Measurements from ENCODE around the gene MEGF8. TPM values are rescaled to one million over a fixed set of nuclear protein-coding genes. Genes with fewer than 3 reads are reported as not detected.

Gene MEGF8
- total RNA-seq, 1 experiment from 2014 or later: 7.8 TPM

- DNase-seq (ENCODE audit: extremely low read depth, low read depth): no peak
These were observed 25.8 kb downstream of the MEGF8 start for GRCh38 chr19:42351079-42351735.

GRCh38 chr19:42352301-42353259 lies 27.1 kb downstream of the MEGF8 start:
- DNase-seq (ENCODE audit: extremely low read depth, low read depth): no peak

GRCh38 chr19:42353341-42354015 lies 28.0 kb downstream of the MEGF8 start:
- DNase-seq (ENCODE audit: extremely low read depth, low read depth): no peak

GRCh38 chr19:42355896-42356295 lies 30.5 kb downstream of the MEGF8 start:
- no peak for DNase-seq (ENCODE audit: extremely low read depth, low read depth)

- no peak for DNase-seq (ENCODE audit: extremely low read depth, low read depth)
These were observed 31.3 kb downstream of the MEGF8 start for GRCh38 chr19:42356686-42357085.

- DNase-seq (ENCODE audit: extremely low read depth, low read depth): no peak
These were observed 31.9 kb downstream of the MEGF8 start for GRCh38 chr19:42357290-42357689.

GRCh38 chr19:42360787-42361544 lies 35.5 kb downstream of the MEGF8 start:
- no peak for DNase-seq (ENCODE audit: extremely low read depth, low read depth)

- DNase-seq (ENCODE audit: extremely low read depth, low read depth): no peak
These were observed 36.1 kb downstream of the MEGF8 start for GRCh38 chr19:42361545-42361910.

GRCh38 chr19:42362342-42362741 lies 36.9 kb downstream of the MEGF8 start:
- no peak for DNase-seq (ENCODE audit: extremely low read depth, low read depth)

- no peak for DNase-seq (ENCODE audit: extremely low read depth, low read depth)
These were observed 37.5 kb downstream of the MEGF8 start for GRCh38 chr19:42362891-42363440.

GRCh38 chr19:42363614-42364346 lies 38.3 kb downstream of the MEGF8 start:
- DNase-seq (ENCODE audit: extremely low read depth, low read depth): no peak

GRCh38 chr19:42366673-42367072 lies 41.2 kb downstream of the MEGF8 start:
- no peak for DNase-seq (ENCODE audit: extremely low read depth, low read depth)

- DNase-seq (ENCODE audit: extremely low read depth, low read depth): no peak
These were observed 42.5 kb downstream of the MEGF8 start for GRCh38 chr19:42367929-42368328.

- no peak for DNase-seq (ENCODE audit: extremely low read depth, low read depth)
These were observed 42.9 kb downstream of the MEGF8 start for GRCh38 chr19:42368360-42368759.

GRCh38 chr19:42368765-42369164 lies 43.3 kb downstream of the MEGF8 start:
- no peak for DNase-seq (ENCODE audit: extremely low read depth, low read depth)

GRCh38 chr19:42369433-42370067 lies 44.1 kb downstream of the MEGF8 start:
- DNase-seq (ENCODE audit: extremely low read depth, low read depth): no peak

- DNase-seq (ENCODE audit: extremely low read depth, low read depth): no peak
These were observed 44.7 kb downstream of the MEGF8 start for GRCh38 chr19:42370068-42370520.

GRCh38 chr19:42370626-42371175 lies 45.3 kb downstream of the MEGF8 start:
- no peak for DNase-seq (ENCODE audit: extremely low read depth, low read depth)

Data from NCI-H460 (cell line).